EL (cell line): ENCODE data around the gene FAM222A.

ENCODE experiments used
- DNase-seq: peaks from one replicate; pipeline ENCODE4 v3.0.0-alpha.2; 2016

Gene FAM222A

DNA sequence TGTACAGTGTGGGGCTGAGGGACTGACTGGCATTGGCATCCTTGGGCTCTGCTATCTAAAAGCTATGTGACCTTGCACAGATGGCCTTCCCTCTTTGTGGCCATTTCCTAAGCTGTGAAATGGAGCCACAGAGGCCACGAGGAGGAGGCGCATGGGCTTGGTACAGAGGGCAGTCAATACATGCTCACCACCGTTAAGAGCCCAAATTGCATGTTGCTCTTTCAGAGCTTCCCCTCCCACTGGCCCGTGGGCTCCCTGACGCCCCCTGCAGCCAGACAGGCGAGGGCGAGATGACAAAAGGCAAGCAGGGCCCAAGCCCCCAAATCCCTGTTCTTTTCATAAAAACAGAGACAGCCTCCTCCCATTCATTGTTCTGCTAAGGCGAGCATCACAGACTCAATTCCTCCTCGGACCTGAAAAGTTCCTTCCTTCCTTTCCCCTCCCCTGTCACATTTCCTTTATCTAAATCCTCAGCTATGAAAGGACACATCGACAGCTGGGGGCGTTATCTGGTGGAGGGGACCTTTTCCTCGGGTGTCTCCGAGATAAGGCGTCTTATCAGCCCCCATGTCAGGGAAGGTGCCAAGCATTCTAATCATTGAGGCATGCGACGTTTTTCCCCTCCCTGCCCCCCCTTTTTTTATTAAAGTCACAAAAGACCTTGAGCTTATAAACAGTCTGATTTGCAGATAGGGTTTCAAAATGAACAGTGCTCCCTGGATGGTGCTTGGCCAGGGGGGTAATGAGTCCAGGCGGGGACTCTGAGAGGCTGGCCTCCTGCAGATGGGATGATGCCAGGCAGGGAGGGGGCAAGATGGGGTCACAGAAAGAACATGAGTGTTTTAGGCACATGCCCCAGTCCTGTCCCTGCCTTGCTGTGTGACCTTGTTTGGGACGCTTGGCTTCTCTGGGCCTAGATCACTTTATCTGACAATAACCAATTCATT lies 26.4 kb downstream of the FAM222A start:
- DNase-seq = peak; percentile 16

- no peak for DNase-seq
Observed at GRCh38 chr12:109740694-109741245, 27.1 kb downstream of the FAM222A start.

DNA sequence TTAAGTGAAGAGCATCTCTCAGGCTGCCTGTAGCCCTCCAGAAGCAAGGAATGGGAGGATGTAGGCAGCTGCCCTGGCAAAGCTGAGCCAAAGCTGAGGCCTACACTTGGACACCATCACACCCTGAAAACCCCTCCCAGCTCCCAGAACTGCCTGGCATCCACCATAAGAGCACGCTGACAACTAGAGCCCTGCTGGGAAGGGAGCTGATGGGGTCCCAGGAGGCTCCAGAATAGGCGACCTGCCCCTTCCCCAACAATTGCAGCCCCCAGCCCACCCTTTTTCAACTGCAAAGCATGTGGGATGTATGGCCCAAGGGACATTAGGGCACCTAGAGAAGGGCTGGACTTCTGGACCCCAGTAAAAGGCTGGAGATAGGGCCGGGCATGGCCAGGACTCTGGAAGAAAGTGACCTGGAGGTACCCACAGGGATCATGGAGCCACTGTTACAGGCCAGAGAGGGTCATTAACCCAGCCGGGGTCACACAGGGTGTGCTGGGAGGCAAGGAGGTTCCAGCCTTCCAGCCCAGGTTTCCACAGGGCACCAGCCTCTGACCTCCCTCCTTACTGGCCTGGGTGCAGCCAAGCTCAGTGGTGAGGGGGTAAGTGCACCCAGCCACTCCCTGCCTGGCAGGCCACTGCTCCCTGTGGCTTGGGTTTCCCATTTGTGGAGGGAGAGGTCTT lies 27.8 kb downstream of the FAM222A start:
- no peak for DNase-seq

DNA sequence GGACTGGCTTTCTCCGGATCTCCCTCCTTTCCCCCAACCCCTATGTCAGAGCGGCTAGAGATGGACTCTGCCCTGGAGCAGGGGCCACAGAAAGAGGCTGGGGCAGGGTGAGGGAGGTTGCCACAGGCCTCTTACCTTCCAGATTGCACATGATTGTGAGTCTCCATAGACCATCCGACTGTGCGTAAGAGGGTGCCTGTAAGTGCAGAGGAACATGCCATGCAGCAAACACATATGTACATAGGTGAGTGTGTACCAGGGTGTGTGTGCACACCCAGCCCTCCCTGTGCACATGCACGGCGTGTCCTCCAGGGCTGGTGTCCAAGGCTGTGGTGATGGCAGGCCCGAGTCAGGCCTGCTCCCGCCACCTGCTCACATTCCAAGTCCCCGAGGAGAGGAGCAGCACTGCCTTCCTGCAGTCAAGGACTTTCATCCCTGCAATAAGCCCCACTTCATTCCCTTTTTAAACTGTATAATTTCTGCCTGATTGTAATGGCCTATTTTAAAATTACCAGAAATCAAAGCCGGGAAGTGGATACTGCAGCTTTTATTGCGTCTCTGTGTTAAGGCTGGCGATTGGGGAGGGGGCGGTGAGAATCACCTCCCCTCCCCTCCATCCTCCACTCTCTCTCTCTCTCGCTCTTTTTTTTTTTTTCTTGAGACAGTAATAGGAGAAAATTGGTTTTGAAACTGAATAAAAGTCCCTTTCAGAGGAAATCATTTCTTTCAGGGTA lies 28.5 kb downstream of the FAM222A start:
- DNase-seq = no peak

GRCh38 chr12:109743076-109743910 lies 29.7 kb downstream of the FAM222A start:
- no peak for DNase-seq

DNA sequence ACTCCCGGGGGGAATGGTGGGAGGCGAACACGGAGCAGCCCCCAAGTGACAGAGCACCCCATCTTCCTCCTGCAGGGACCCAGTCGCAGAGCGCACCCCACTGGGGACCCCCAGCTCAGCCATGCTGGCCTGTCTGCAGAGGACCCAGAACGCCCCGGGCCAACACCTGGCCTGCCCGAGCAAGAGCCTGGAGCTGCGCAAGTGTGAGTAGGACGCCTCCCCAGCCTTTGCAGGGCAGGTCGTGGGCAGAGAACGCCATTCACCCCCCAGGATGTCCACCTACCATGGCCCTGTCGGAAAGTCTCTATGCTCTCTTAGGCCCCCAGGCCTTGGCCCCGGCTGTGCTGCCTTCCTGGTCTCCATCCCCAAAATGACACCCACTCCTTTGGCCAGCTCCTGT lies 30.4 kb downstream of the FAM222A start:
- DNase-seq = no peak

- peak; percentile 16 for DNase-seq
Observed at GRCh38 chr12:109744986-109745942, 31.6 kb downstream of the FAM222A start.

DNA sequence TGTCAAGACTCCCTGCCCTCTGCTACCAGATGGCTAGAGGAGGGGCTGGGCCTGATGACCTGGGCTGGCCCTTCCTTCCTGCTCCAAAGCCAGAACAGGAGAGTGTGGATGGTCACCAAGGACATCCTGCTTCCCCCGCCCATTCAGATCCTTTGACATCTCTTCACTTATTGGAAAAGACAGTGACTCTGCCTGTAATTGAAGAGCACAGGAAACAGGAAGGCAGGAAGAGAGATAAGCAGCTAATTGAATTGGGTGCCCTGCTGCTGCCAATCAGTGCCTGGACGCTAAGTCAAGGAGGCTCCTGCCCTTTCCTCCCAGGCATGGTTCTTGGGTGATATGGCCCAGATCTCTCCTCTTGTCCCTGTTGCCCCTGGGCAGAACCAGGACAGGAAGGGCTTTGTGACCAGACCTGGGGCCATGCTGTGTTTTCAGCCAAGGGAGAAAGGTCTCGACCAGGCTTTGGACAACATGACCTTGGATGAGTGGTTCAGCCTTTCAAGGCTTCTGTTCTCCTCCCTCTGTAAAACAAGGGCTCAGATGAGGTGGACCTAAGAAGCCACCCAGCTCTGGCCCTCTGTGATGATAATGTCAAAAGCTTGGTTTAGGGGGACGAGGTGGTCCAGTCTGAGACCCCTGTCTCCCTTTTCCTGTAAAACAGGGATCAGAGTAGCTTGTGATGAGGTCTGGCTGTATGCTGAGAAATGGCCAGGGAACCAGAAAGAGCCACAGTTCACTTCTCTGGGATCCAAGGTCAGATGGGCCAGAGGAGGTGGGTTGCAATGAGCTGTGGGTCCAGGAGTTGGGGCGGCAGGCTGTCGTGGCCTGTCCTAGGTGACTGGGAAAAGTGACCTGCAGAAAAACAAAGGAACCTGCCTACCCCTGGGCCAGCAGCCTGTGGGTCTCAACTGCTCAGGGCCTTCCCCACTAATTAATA lies 38.8 kb downstream of the FAM222A start:
- DNase-seq = no peak

GRCh38 chr12:109753054-109753401 lies 39.4 kb downstream of the FAM222A start:
- DNase-seq = no peak

- no peak for DNase-seq
Observed at GRCh38 chr12:109753959-109754358, 40.3 kb downstream of the FAM222A start.

GRCh38 chr12:109756457-109756856 lies 42.8 kb downstream of the FAM222A start:
- no peak for DNase-seq

- DNase-seq = no peak
Observed at GRCh38 chr12:109757671-109758265, 44.1 kb downstream of the FAM222A start.

GRCh38 chr12:109758426-109759420 lies 45.1 kb downstream of the FAM222A start:
- DNase-seq = no peak

- DNase-seq = no peak
Observed at GRCh38 chr12:109759595-109759994, 46.0 kb downstream of the FAM222A start.

DNA sequence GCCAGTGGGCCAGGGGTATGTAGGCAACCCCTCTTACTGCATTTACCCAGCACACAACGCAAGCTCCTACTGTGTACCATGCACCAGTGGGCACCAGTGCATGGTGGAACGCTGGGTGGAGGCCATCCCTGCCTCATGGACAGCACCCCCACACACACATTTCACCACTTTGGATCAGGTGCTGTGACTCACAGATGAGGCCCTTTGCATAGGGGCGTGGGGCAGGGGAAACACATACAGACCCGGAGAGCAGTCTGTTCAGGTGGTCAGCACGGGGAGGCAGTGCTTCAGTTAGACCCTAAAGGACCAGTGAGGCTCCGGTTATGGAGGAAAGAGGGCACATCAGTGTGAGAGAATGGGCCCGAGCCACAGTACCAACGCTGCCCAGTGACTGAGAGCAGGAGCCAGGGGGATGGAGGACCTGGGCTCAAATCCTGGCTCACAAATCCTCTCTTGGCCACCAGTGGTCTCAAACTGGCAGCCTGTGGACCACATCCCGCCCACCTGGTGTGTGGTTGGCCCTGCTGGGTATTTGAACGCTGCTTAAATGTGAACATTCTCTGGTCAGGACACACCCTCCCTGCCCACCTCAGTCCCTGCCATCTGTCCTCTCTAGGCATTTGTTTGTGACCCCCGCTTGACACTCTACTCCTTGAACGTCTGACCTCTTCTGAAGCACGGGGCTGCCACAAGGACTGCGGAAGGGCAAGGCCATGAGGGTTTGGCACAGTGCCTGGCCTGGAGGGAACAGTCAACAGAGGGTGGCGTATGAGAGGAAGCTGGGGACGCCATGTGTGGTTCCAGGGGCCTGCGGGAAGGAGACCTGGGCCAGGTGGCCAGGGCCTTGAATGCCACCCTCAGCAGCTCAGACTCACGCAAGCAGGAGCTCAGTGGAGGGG lies 46.7 kb downstream of the FAM222A start:
- DNase-seq = no peak

- no peak for DNase-seq
Observed at GRCh38 chr12:109760930-109761921, 47.6 kb downstream of the FAM222A start.
